GM18520 (cell line): ENCODE data around the gene SND1.

Experiments
- ATAC-seq: cut with Tn5 transposase; IDR thresholded peaks from one replicate; pipeline ENCODE4 v1.9.1; 2021; ENCODE audit not compliant: unreplicated experiment

SND1 gene

GRCh38 chr7:127979728-127980126, 327.7 kb downstream of the SND1 start:
- no peak for ATAC-seq

GRCh38 chr7:127980901-127981300, 328.9 kb downstream of the SND1 start:
- no peak for ATAC-seq

GRCh38 chr7:127981965-127982364, 330.0 kb downstream of the SND1 start:
- ATAC-seq = no peak

GRCh38 chr7:127983804-127984332, 331.9 kb downstream of the SND1 start:
- ATAC-seq = no peak

GRCh38 chr7:127986581-127987521, 334.9 kb downstream of the SND1 start:
- ATAC-seq = no peak

GRCh38 chr7:127988751-127989150, 336.8 kb downstream of the SND1 start:
- ATAC-seq = no peak

- ATAC-seq = no peak
Measured at GRCh38 chr7:127993317-127993716, 341.3 kb downstream of the SND1 start.

- no peak for ATAC-seq
Measured at GRCh38 chr7:127993987-127994386, 342.0 kb downstream of the SND1 start.

GRCh38 chr7:127995156-127995880, 343.3 kb downstream of the SND1 start:
- no peak for ATAC-seq

GRCh38 chr7:127995881-127996215, 343.9 kb downstream of the SND1 start:
- no peak for ATAC-seq

GRCh38 chr7:127996253-127997071, 344.5 kb downstream of the SND1 start:
- ATAC-seq = no peak

GRCh38 chr7:127997226-127997922, 345.4 kb downstream of the SND1 start:
- ATAC-seq = no peak

GRCh38 chr7:127998671-127999070, 346.7 kb downstream of the SND1 start:
- ATAC-seq = no peak

- ATAC-seq = no peak
Measured at GRCh38 chr7:128000048-128000447, 348.1 kb downstream of the SND1 start.

- peak; percentile 69 for ATAC-seq
Measured at GRCh38 chr7:128000854-128001265, 348.9 kb downstream of the SND1 start.

- ATAC-seq = no peak
Measured at GRCh38 chr7:128003167-128003566, 351.2 kb downstream of the SND1 start.

GRCh38 chr7:128003787-128004186, 351.8 kb downstream of the SND1 start:
- ATAC-seq = no peak

GRCh38 chr7:128004623-128005022, 352.6 kb downstream of the SND1 start:
- no peak for ATAC-seq

GRCh38 chr7:128005117-128005516, 353.1 kb downstream of the SND1 start:
- ATAC-seq = no peak

- no peak for ATAC-seq
Measured at GRCh38 chr7:128005759-128006159, 353.8 kb downstream of the SND1 start.
